ENCODE measurements around the gene EBF3.

GRCh38 chr10:129788215-129788614 lies 175.9 kb downstream of the EBF3 start:
- no peak for TF ChIP-seq POLR2A (IDR thresholded peaks at IDR 0.05)
- TF ChIP-seq EP300 (IDR thresholded peaks at IDR 0.05) = no peak
- TF ChIP-seq, protein P1, sequence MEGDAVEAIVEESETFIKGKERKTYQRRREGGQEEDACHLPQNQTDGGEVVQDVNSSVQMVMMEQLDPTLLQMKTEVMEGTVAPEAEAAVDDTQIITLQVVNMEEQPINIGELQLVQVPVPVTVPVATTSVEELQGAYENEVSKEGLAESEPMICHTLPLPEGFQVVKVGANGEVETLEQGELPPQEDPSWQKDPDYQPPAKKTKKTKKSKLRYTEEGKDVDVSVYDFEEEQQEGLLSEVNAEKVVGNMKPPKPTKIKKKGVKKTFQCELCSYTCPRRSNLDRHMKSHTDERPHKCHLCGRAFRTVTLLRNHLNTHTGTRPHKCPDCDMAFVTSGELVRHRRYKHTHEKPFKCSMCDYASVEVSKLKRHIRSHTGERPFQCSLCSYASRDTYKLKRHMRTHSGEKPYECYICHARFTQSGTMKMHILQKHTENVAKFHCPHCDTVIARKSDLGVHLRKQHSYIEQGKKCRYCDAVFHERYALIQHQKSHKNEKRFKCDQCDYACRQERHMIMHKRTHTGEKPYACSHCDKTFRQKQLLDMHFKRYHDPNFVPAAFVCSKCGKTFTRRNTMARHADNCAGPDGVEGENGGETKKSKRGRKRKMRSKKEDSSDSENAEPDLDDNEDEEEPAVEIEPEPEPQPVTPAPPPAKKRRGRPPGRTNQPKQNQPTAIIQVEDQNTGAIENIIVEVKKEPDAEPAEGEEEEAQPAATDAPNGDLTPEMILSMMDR (IDR thresholded peaks at IDR 0.05) = no peak
- TF ChIP-seq POLR2AphosphoS5 (IDR thresholded peaks at IDR 0.05) = no peak

Data from sigmoid colon (tissue), 4 donors.